HL-60 (cell line): ENCODE results near the gene AKT3.

ENCODE experiments used
- POLR2AphosphoS5 ChIP-seq: IDR thresholded peaks from 2 replicates; pipeline ENCODE4 v1.6.1; 2012; ENCODE audit warnings: low read depth
- TF ChIP-seq, protein P1 (sequence below): IDR thresholded peaks from one replicate; pipeline ENCODE4 v1.5.1; 2011; ENCODE audit warnings: low read length, control low read depth, inconsistent platforms; ENCODE audit not compliant: insufficient read depth

DNA sequence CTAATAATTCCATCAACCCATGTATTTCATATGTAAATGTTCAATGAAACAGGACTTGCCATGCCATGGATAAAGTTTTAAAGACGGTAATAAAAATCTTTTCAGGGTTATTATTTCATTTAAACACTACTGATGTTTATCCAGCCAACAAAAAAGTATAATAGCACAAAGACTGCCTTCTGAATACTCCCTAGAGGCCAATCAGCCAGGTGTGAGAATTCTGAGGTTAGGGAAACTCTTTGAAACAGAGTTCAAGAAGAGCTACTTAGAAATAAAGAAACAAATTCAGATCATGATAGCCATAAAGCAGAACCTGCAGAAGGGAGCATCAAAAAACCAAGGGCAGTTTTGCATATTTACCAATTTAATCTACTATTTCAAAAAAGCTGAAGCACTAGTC lies 48.7 kb downstream of the AKT3 start:
- TF ChIP-seq, protein P1, sequence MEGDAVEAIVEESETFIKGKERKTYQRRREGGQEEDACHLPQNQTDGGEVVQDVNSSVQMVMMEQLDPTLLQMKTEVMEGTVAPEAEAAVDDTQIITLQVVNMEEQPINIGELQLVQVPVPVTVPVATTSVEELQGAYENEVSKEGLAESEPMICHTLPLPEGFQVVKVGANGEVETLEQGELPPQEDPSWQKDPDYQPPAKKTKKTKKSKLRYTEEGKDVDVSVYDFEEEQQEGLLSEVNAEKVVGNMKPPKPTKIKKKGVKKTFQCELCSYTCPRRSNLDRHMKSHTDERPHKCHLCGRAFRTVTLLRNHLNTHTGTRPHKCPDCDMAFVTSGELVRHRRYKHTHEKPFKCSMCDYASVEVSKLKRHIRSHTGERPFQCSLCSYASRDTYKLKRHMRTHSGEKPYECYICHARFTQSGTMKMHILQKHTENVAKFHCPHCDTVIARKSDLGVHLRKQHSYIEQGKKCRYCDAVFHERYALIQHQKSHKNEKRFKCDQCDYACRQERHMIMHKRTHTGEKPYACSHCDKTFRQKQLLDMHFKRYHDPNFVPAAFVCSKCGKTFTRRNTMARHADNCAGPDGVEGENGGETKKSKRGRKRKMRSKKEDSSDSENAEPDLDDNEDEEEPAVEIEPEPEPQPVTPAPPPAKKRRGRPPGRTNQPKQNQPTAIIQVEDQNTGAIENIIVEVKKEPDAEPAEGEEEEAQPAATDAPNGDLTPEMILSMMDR: no peak
- TF ChIP-seq POLR2AphosphoS5: no peak
